HEK293T (cell line): ENCODE data around the gene RRP15.

Source experiments
- CTCF ChIA-PET: fragments of 350-600 bp; formaldehyde crosslinking; extraction: SDS; loops from one replicate; lab custom pipeline; 2021; ENCODE audit warnings: antibody characterized with exemption, inconsistent platforms; lab: Yijun Ruan, JAX
- POLR2A ChIA-PET: fragments of 350-600 bp; formaldehyde crosslinking; extraction: SDS; loops from one replicate; lab custom pipeline; 2020; ENCODE audit warnings: antibody characterized with exemption, inconsistent platforms; lab: Yijun Ruan, JAX
- DNase-seq: peaks from one replicate; pipeline ENCODE4 v3.0.0; 2012; ENCODE audit warnings: mixed read lengths; ENCODE audit errors: extremely low spot score
- ARNT ChIP-seq: fragments of 450-650 bp; IDR thresholded peaks from 2 replicates; pipeline ENCODE4 v1.6.1; 2017; ENCODE audit warnings: mild to moderate bottlenecking
- BHLHE40 ChIP-seq: fragments of 450-650 bp; IDR thresholded peaks from 2 replicates; pipeline ENCODE4 v1.6.1; 2016; ENCODE audit warnings: mild to moderate bottlenecking, moderate library complexity, borderline replicate concordance
- CTBP1 ChIP-seq: fragments of 450-650 bp; IDR thresholded peaks from 2 replicates; pipeline ENCODE4 v1.6.1; 2016; ENCODE audit warnings: borderline replicate concordance
- ELF4 ChIP-seq: fragments of 450-650 bp; IDR thresholded peaks from 2 replicates; pipeline ENCODE4 v1.6.1; 2017; ENCODE audit warnings: antibody characterized with exemption
- FOXA1 ChIP-seq: fragments of 450-650 bp; IDR thresholded peaks from 2 replicates; pipeline ENCODE4 v1.6.1; 2016; ENCODE audit warnings: mild to moderate bottlenecking
- FOXK2 ChIP-seq: fragments of 450-650 bp; IDR thresholded peaks from 2 replicates; pipeline ENCODE4 v1.6.1; 2016; ENCODE audit warnings: mild to moderate bottlenecking
- FOXM1 ChIP-seq: fragments of 450-650 bp; IDR thresholded peaks from 2 replicates; pipeline ENCODE4 v1.6.1; 2017; ENCODE audit warnings: mild to moderate bottlenecking, borderline replicate concordance
- HDGF ChIP-seq: fragments of 450-650 bp; IDR thresholded peaks from 2 replicates; pipeline ENCODE4 v1.6.1; 2017; ENCODE audit warnings: antibody characterized with exemption, borderline replicate concordance
- L3MBTL2 ChIP-seq: fragments of 450-650 bp; conservative IDR thresholded peaks from 2 replicates; pipeline ENCODE4 v1.6.1; 2016; ENCODE audit warnings: mild to moderate bottlenecking
- LEF1 ChIP-seq: fragments of 450-650 bp; IDR thresholded peaks from 2 replicates; pipeline ENCODE4 v1.6.1; 2017; ENCODE audit warnings: mild to moderate bottlenecking, borderline replicate concordance
- NFRKB ChIP-seq: fragments of 450-650 bp; IDR thresholded peaks from 2 replicates; pipeline ENCODE4 v1.6.1; 2016; ENCODE audit warnings: mild to moderate bottlenecking, moderate library complexity
- SP1 ChIP-seq: fragments of 450-650 bp; IDR thresholded peaks from 2 replicates; pipeline ENCODE4 v1.6.1; 2017
- SUZ12 ChIP-seq: fragments of 450-650 bp; IDR thresholded peaks from 2 replicates; pipeline ENCODE4 v1.6.1; 2016; ENCODE audit warnings: mild to moderate bottlenecking
- TARDBP ChIP-seq: fragments of 450-650 bp; IDR thresholded peaks from 2 replicates; pipeline ENCODE4 v1.6.1; 2016
- ZNF384 ChIP-seq: fragments of 450-650 bp; IDR thresholded peaks from 2 replicates; pipeline ENCODE4 v1.6.1; 2016
- TF ChIP-seq, protein P1 (sequence below): fragments of 450-650 bp; IDR thresholded peaks from 2 replicates; pipeline ENCODE4 v1.6.1; 2016

The RRP15 gene

DNA sequence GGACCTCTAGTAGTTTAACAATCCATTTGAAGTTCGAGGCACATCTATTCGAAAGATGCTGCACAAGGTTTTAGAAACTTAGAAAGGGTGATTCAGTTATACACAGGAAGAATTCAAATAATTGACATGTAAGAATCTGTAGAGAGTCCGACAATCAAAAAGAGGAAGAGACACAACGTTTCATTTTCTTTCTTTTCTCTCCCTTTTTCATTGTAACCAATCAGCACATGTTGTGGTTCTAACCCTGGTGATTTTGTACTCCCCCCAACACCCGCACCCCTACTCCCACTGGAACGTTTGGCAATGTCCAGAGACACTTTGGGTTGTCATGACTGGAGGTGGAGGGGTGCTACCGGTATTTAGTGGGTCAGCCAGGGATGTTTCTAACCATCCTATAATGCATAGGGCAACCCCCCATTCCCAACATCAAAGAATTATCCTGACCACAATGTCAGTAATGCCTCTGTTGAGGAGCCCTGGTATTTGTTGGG, 65.0 kb downstream of the RRP15 start:
- no peak for DNase-seq
- TF ChIP-seq TARDBP: no peak
- no peak for TF ChIP-seq L3MBTL2
- no peak for TF ChIP-seq ZNF384
- TF ChIP-seq SUZ12: no peak
- no peak for TF ChIP-seq CTBP1
- ChIA-PET POLR2A (no interaction called here), CTCF (no interaction called here)

DNA sequence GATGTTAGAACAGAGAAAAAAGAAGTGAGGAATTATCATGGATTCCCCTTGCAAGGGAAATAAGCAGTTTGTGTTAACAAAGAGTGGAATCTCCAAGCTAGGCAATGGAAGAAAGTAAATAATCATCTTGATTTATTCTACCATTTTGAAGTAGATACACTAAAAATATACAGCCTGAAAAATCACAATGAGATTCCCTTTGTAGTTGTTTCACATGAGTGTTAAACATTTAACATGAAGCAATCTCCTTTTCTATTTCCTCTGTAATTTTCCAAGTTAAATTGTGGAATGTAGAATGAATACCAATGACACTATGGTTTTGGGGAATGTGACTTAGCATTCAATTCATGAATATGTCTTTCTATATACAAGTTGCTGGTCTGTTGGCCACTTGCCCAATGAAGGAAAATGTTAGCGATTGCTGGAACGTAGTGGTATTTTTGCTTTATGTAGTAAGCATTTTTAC, 65.7 kb downstream of the RRP15 start:
- CTCF ChIA-PET: no interaction called here
- POLR2A ChIA-PET: no interaction called here
- no peak for DNase-seq
- TF ChIP-seq FOXA1: no peak
- no peak for TF ChIP-seq FOXK2
- no peak for TF ChIP-seq ARNT
- no peak for TF ChIP-seq FOXM1
- no peak for TF ChIP-seq TARDBP
- TF ChIP-seq NFRKB: no peak
- TF ChIP-seq SP1: no peak
- TF ChIP-seq ZNF384: no peak
- TF ChIP-seq ELF4: no peak
- no peak for TF ChIP-seq L3MBTL2
- TF ChIP-seq LEF1: no peak
- no peak for TF ChIP-seq BHLHE40
- no peak for TF ChIP-seq CTBP1
- TF ChIP-seq SUZ12: no peak
- TF ChIP-seq HDGF: no peak
- TF ChIP-seq, protein P1, sequence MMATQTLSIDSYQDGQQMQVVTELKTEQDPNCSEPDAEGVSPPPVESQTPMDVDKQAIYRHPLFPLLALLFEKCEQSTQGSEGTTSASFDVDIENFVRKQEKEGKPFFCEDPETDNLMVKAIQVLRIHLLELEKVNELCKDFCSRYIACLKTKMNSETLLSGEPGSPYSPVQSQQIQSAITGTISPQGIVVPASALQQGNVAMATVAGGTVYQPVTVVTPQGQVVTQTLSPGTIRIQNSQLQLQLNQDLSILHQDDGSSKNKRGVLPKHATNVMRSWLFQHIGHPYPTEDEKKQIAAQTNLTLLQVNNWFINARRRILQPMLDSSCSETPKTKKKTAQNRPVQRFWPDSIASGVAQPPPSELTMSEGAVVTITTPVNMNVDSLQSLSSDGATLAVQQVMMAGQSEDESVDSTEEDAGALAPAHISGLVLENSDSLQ: no peak

DNA sequence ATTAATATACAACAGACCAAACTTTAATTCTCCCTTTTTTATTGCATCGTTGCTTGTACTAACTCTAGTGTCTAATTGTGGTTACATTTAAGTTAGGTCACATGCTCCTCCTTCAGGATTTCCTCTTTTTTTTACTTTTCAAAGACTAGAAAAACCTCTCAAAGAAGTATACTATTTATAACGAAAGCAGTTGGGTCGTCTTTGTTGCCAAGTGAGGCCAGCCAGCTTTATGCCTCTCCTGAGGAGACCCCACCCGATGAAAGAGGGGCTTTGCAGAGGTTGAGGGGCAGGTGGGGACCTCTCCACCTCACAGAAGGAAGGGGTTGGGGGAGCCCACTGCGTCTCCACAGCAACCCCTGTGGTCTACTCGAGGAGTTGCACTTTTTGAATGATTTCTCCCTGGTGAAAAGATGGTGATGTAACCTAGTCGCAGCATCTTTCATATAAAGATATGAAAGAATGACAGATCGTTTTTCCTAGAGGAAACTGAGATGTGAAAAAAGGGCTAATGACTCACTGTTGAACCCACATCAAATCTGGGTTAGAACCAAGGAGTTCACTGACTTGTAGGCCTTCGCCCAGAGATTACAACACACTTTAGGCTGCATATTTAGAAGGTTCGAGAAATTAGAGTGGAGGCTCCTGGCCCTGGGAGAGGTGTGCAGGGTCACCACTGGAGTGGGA, 66.4 kb downstream of the RRP15 start:
- TF ChIP-seq SUZ12: no peak
- TF ChIP-seq NFRKB: no peak
- no peak for TF ChIP-seq ARNT
- TF ChIP-seq L3MBTL2: no peak
- TF ChIP-seq CTBP1: no peak
- no peak for TF ChIP-seq SP1
- no peak for TF ChIP-seq TARDBP
- TF ChIP-seq FOXA1: no peak
- TF ChIP-seq FOXM1: no peak
- TF ChIP-seq ELF4: no peak
- TF ChIP-seq, protein P1: no peak
- no peak for TF ChIP-seq BHLHE40
- TF ChIP-seq ZNF384: no peak
- no peak for TF ChIP-seq LEF1
- no peak for TF ChIP-seq HDGF
- TF ChIP-seq FOXK2: no peak
- no peak for DNase-seq
- POLR2A ChIA-PET: no interaction called here
- CTCF ChIA-PET: no interaction called here

DNA sequence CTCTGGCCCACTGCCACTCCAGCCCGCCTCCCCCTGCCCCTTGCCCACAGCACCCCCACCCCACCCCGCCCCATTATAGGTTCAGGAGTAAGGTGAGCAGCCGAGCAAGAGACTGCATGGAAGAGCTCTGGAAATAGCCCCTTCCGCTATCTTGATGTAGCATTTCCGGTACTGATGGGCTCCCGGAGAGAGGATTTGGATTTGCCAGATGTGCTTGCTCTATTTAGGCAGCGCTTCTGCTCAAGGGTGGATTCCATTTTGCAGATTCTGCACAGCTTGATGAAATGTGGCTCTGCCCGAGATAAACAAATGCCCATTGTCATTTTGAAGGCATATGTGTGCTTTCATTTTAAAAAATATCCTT, 67.0 kb downstream of the RRP15 start:
- POLR2A ChIA-PET: no interaction called here
- CTCF ChIA-PET: no interaction called here

DNA sequence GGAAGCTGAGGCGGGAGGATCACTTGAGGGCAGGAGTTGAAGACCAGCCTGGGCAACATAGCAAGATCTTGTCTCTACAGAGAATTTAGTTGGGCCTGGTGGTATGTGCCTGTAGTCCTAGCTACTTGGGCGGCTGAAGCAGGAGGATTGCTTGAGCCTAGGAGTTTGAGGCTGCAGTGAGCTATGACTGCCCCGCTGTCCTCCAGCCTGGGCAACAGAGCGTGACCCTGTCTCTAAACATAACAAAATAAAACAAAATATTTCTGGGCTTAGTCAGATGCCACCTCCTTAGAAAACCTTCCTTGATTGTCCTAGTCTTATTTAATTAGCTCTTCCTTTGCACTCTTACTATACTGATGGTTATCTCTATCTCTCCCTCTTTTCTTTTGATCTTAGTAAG, 68.6 kb downstream of the RRP15 start:
- POLR2A ChIA-PET: no interaction called here
- TF ChIP-seq NFRKB: no peak
- CTCF ChIA-PET: interaction anchor here (0.6 kb wide), 1 partner anchor 875 kb away, joined by 6 read pairs; no protein-coding TSS in a partner anchor
- DNase-seq: no peak

More for the DNA sequence above, 67.0 kb downstream of the RRP15 start:
- DNase-seq: no peak
- no peak for TF ChIP-seq CTBP1
- no peak for TF ChIP-seq ZNF384
- TF ChIP-seq L3MBTL2: no peak
- TF ChIP-seq NFRKB: no peak
- TF ChIP-seq SP1: no peak

DNA sequence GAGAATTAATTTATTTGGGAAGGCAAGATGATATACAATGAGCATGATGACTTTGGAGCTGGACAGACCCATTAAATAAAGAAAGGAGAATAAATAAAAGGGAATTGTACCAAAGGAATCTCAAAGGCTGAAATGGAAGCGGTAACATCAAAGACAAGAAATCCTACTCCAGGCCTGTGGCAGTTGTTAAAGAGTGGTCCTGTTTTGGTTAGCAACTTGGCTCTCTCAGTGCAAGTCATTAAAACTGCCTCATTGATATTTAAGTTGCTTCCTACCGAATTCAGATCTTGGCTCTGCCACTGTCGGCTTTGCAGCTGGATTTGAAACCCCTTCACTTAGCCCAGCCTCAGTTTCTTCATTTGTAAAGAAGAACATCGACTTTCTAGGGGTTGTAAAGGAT, 70.2 kb downstream of the RRP15 start:
- TF ChIP-seq ARNT (no peak), SUZ12 (no peak), SP1 (no peak), NFRKB (no peak), ZNF384 (no peak), LEF1 (no peak), HDGF (no peak), BHLHE40 (no peak)
- TF ChIP-seq, protein P1: no peak
- no peak for DNase-seq
- ChIA-PET POLR2A (no interaction called here), CTCF (no interaction called here)
